ENCODE measurements around the gene HEG1. TPM values are rescaled to one million over a fixed set of nuclear protein-coding genes. Genes with fewer than 3 reads are reported as not detected.

The HEG1 gene
- total RNA-seq, 1 donor: 199 TPM

- TF ChIP-seq CTCF (IDR thresholded peaks at IDR 0.05; ENCODE audit: insufficient read depth, low read depth, low read length): no peak
- H3K4me3 ChIP-seq (ENCODE audit: low read depth, low read length): peak overlapping the region; percentile 60
- DNase-seq (ENCODE audit: low read depth): peak; percentile 97
Observed at GRCh38 chr3:125062904-125063618, 7.3 kb upstream of the HEG1 start.

- peak overlapping the region; percentile 60 for H3K4me3 ChIP-seq (ENCODE audit: low read depth, low read length)
- DNase-seq (ENCODE audit: low read depth): no peak
Observed at GRCh38 chr3:125061646-125062045, 5.8 kb upstream of the HEG1 start.

GRCh38 chr3:125061170-125061569, 5.4 kb upstream of the HEG1 start:
- TF ChIP-seq CTCF (IDR thresholded peaks at IDR 0.05; ENCODE audit: insufficient read depth, low read depth, low read length): no peak
- peak; percentile 98 for DNase-seq (ENCODE audit: low read depth)

More at GRCh38 chr3:125061646-125062045, 5.8 kb upstream of the HEG1 start:
- no peak for TF ChIP-seq CTCF (IDR thresholded peaks at IDR 0.05; ENCODE audit: insufficient read depth, low read depth, low read length)

GRCh38 chr3:125059488-125060245, 3.9 kb upstream of the HEG1 start:
- H3K4me3 ChIP-seq (ENCODE audit: low read depth, low read length): no peak overlapping the region
- DNase-seq (ENCODE audit: low read depth): no peak
- peak; percentile 17 for TF ChIP-seq CTCF (IDR thresholded peaks at IDR 0.05; ENCODE audit: insufficient read depth, low read depth, low read length)

More at GRCh38 chr3:125061170-125061569, 5.4 kb upstream of the HEG1 start:
- H3K4me3 ChIP-seq (ENCODE audit: low read depth, low read length): peak overlapping the region; percentile 60

GRCh38 chr3:125058959-125059358, 3.2 kb upstream of the HEG1 start:
- TF ChIP-seq CTCF (IDR thresholded peaks at IDR 0.05; ENCODE audit: insufficient read depth, low read depth, low read length): no peak
- no peak overlapping the region for H3K4me3 ChIP-seq (ENCODE audit: low read depth, low read length)
- no peak for DNase-seq (ENCODE audit: low read depth)

GRCh38 chr3:125058529-125058928, 2.7 kb upstream of the HEG1 start:
- TF ChIP-seq CTCF (IDR thresholded peaks at IDR 0.05; ENCODE audit: insufficient read depth, low read depth, low read length): no peak
- H3K4me3 ChIP-seq (ENCODE audit: low read depth, low read length): no peak overlapping the region
- DNase-seq (ENCODE audit: low read depth): no peak
